Endothelial cell of umbilical vein (primary cell): ENCODE measurements around the gene PRPF8. TPM values are rescaled to one million over a fixed set of nuclear protein-coding genes. Genes with fewer than 3 reads are reported as not detected.

Experiments used
- BruUV-seq: library from RNA; stranded (reverse); fragments of 400-500 nt; replicated peaks from 2 replicates; lab custom pipeline; 2021; lab: Mats Ljungman, UMichigan
- CTCF ChIA-PET: fragments of 300-600, 350-600 bp; sonication (Branson Sonifier 250); formaldehyde crosslinking; loops from one replicate; lab custom pipeline; 2021; ENCODE audit warnings: antibody characterized with exemption, inconsistent platforms; lab: Charles Lee
- POLR2A ChIA-PET: fragments of 300-600, 350-600 bp; sonication (Branson Sonifier 250); formaldehyde crosslinking; loops from one replicate; lab custom pipeline; 2021; ENCODE audit warnings: antibody characterized with exemption, inconsistent platforms; lab: Charles Lee
- DNase-seq: peaks from one replicate; pipeline ENCODE4 v3.0.0-alpha.2; 2011; ENCODE audit warnings: low read depth, low spot score
- FAIRE-seq: peaks from 2 replicates; lab custom pipeline; 2011; peaks lifted over from hg19 to GRCh38; lab: Jason Lieb, UNC
- H2AFZ ChIP-seq: 2 replicates; pipeline ENCODE4 v1.6.0; 2012; ENCODE audit warnings: low read depth, low read length, control low read depth, inconsistent platforms
- H3K27ac ChIP-seq: 2 replicates; pipeline ENCODE4 v1.5.1; 2011; ENCODE audit warnings: low read depth, mild to moderate bottlenecking, control low read depth, low read length, moderate library complexity; ENCODE audit not compliant: insufficient read depth
- H3K27me3 ChIP-seq, 2 experiments: 2 replicates each; pipeline versions ENCODE4 v1.6.0 to v1.6.1; 2011; ENCODE audit warnings: low read length in 2 of 2, mixed read lengths in 1 of 2; ENCODE audit not compliant: control insufficient read depth in 2 of 2, insufficient read depth in 2 of 2
- H3K36me3 ChIP-seq, 2 experiments: 2 replicates in 1 of 2; 3 replicates in 1 of 2; pipeline ENCODE4 v1.5.1; 2011; ENCODE audit warnings: low read length in 2 of 2, mild to moderate bottlenecking in 1 of 2, moderate library complexity in 1 of 2; ENCODE audit not compliant: control insufficient read depth in 2 of 2, insufficient read depth in 2 of 2; ENCODE audit errors: extremely low read depth in 1 of 2
- H3K4me1 ChIP-seq: 3 replicates; pipeline ENCODE4 v1.5.1; 2011; ENCODE audit warnings: mild to moderate bottlenecking, low read length; ENCODE audit not compliant: control insufficient read depth, insufficient read depth; ENCODE audit errors: extremely low read depth
- H3K4me2 ChIP-seq: 2 replicates; pipeline ENCODE4 v1.6.1; 2011; ENCODE audit warnings: low read length, control low read depth, mixed read lengths; ENCODE audit not compliant: insufficient read depth
- H3K4me3 ChIP-seq, 3 experiments: fragments of 200-600 bp in 1 of 3; sonication (generic), shearing (Covaris generic) in 1 of 3; replicated peaks in 1 of 3; 2 replicates each; pipeline ENCODE4 v1.5.1; 2011 to 2016; ENCODE audit warnings: control low read depth in 3 of 3, low read length in 3 of 3, mild to moderate bottlenecking in 2 of 3, inconsistent platforms in 1 of 3, low read depth in 1 of 3, moderate library complexity in 1 of 3; ENCODE audit not compliant: insufficient read depth in 1 of 3
- H3K79me2 ChIP-seq: 2 replicates; pipeline ENCODE4 v1.6.0; 2012; ENCODE audit warnings: low read length, inconsistent platforms; ENCODE audit not compliant: control insufficient read depth, insufficient read depth
- H3K9ac ChIP-seq: replicated peaks from 2 replicates; pipeline ENCODE3; 2011; ENCODE audit warnings: low read length, control low read depth; ENCODE audit not compliant: insufficient read depth; ENCODE audit errors: extremely low read depth
- H3K9me1 ChIP-seq: replicated peaks from 3 replicates; pipeline ENCODE4 v1.6.0; 2011; ENCODE audit warnings: mild to moderate bottlenecking, low read length; ENCODE audit not compliant: control insufficient read depth, insufficient read depth; ENCODE audit errors: extremely low read depth
- H3K9me3 ChIP-seq: replicated peaks from 2 replicates; pipeline ENCODE4 v1.5.1; 2012; ENCODE audit warnings: low read length, inconsistent platforms; ENCODE audit not compliant: control insufficient read depth, insufficient read depth
- H4K20me1 ChIP-seq: replicated peaks from 2 replicates; pipeline ENCODE3; 2011; ENCODE audit warnings: mild to moderate bottlenecking, low read length; ENCODE audit not compliant: control insufficient read depth, insufficient read depth; ENCODE audit errors: extremely low read depth
- EZH2 ChIP-seq: IDR thresholded peaks from 2 replicates; pipeline ENCODE4 v1.6.1; 2012; ENCODE audit warnings: borderline replicate concordance, low read depth, mild to moderate bottlenecking, moderate library complexity, low read length, inconsistent platforms; ENCODE audit not compliant: severe bottlenecking
- FOS ChIP-seq: IDR thresholded peaks from 2 replicates; pipeline ENCODE4 v1.6.1; 2011; ENCODE audit warnings: mild to moderate bottlenecking, low read length, moderate library complexity, borderline replicate concordance; ENCODE audit not compliant: insufficient read depth
- GATA2 ChIP-seq: IDR thresholded peaks from 2 replicates; pipeline ENCODE4 v1.7.0; 2011; ENCODE audit warnings: low read depth, mild to moderate bottlenecking, moderate library complexity, mixed read lengths, low read length; ENCODE audit not compliant: insufficient read length, insufficient read depth
- JUN ChIP-seq: IDR thresholded peaks from 2 replicates; pipeline ENCODE4 v1.6.1; 2011; ENCODE audit warnings: borderline replicate concordance, low read depth; ENCODE audit not compliant: insufficient read length, insufficient read depth
- MYC ChIP-seq: IDR thresholded peaks from one replicate; pipeline ENCODE4 v1.6.1; 2011; ENCODE audit warnings: mild to moderate bottlenecking, low read depth, low read length
- POLR2A ChIP-seq: IDR thresholded peaks from 2 replicates; pipeline ENCODE4 v1.6.1; 2012; ENCODE audit warnings: low read depth, mild to moderate bottlenecking, control low read depth, low read length
- POLR2AphosphoS5 ChIP-seq: IDR thresholded peaks from 2 replicates; pipeline ENCODE4 v1.6.1; 2012; ENCODE audit warnings: low read depth, mild to moderate bottlenecking, control low read depth, low read length, moderate library complexity; ENCODE audit not compliant: insufficient read depth
- dilution Hi-C: fragments of 300-500 bp; cut with MboI; formaldehyde crosslinking; loops from one replicate; pipeline ENCODE4 v1.15.0; 2019; ENCODE audit warnings: low sequenced_read_pairs; ENCODE audit not compliant: extremely low pct_ligation_motif_present
- intact Hi-C: fragments of 100-400 bp; cut with micrococcal nuclease; formaldehyde crosslinking; loops from one replicate; pipeline ENCODE4 v1.10.0; 2022
- polyA plus RNA-seq, 4 experiments: library from polyadenylated mRNA; depleted of rRNA in 3 of 4; stranded (reverse) in 3 of 4; unstranded in 1 of 4; fragments of >200 nt; gene quantifications; 2 replicates each; pipeline versions ENCODE4 v1.2.1 to v1.2.3, GENCODE V29; 2011 to 2012; ENCODE audit warnings: missing spikeins in 1 of 4
- total RNA-seq: library from RNA; stranded (reverse); gene quantifications from 2 replicates; pipeline ENCODE4 v1.2.3, GENCODE V29; 2021
- TF ChIP-seq, protein P1 (sequence below): IDR thresholded peaks from 2 replicates; pipeline ENCODE4 v1.6.1; 2011; ENCODE audit not compliant: insufficient read depth, insufficient read length
- TF ChIP-seq, protein P2 (sequence below), 2 donors: IDR thresholded peaks; 1 replicate in 1 of 2; 2 replicates in 1 of 2; pipeline ENCODE4 v1.5.1; 2011; ENCODE audit warnings: low read length in 2 of 2, mild to moderate bottlenecking in 2 of 2, moderate library complexity in 2 of 2, control low read depth in 1 of 2, inconsistent platforms in 1 of 2, low read depth in 1 of 2; ENCODE audit not compliant: insufficient read depth in 1 of 2; ENCODE audit errors: extremely low read depth in 1 of 2

Gene PRPF8
- total and polyA plus RNA-seq, 2 donors (not counting 3 experiments of a cell fraction or from before 2014, with no cell fraction given) = 215 to 301 TPM

DNA sequence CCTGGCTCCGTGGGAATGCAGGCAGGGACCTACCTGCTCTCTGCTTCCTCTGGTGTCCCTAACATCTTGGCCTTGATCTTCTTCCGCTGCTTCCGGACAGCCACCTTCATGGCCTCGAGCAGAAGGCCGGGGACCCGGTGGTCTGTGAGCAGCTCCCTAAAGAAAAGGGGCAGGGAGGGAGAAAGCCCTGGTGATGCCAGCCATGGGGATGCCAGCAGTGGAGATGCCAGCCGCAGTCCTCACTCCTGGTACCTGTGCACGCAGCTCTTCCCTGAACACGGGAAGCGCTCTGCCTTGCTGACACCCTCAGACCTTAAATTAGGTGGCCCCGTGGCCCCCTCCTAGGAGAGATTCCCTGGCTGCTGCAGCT lies 36.9 kb downstream of the PRPF8 start:
- Histone ChIP-seq H3K9ac (no peak overlapping the region), H3K4me3 (no peak overlapping the region), H3K9me3 (no peaks in the 10 kb centered on the region), H3K27me3 (no peaks in the 10 kb centered on the region), H3K27ac (no peak overlapping the region), H2AFZ (no peak overlapping the region), H3K9me1 (no peaks in the 10 kb centered on the region), H3K4me1 (peaks cover 44% of the 10 kb centered on the region), H4K20me1 (no peaks in the 10 kb centered on the region), H3K36me3 (peaks cover 15 to 17% of the 10 kb centered on the region in 2 experiments), H3K4me2 (peak overlapping the region; percentile 11), H3K79me2 (peaks cover 14% of the 10 kb centered on the region)
- dilution Hi-C loops (no loop called here), intact Hi-C loops (loop anchor here (1.0 to 2.0 kb wide), 4 partner anchors 37 to 389 kb away; partner anchors contain the start of genes INPP5K and PRPF8)
- BruUV-seq = no TSS peak
- ChIA-PET POLR2A (interaction anchor here (1.8 to 2.1 kb wide), 2 partner anchors 23 to 69 kb away, joined by 4 to 10 read pairs; no protein-coding TSS in a partner anchor), CTCF (interaction anchor here (1.0 to 7.7 kb wide), 10 partner anchors 13 to 132 kb away, joined by 3 to 218 read pairs (median 6); partner anchors contain the start of genes INPP5K, PITPNA and SLC43A2)
- FAIRE-seq (no peak), DNase-seq (no peak)
- no peak for TF ChIP-seq FOS
- no peak for TF ChIP-seq GATA2
- TF ChIP-seq MYC = no peak
- TF ChIP-seq POLR2A = no peak
- TF ChIP-seq JUN = no peak

DNA sequence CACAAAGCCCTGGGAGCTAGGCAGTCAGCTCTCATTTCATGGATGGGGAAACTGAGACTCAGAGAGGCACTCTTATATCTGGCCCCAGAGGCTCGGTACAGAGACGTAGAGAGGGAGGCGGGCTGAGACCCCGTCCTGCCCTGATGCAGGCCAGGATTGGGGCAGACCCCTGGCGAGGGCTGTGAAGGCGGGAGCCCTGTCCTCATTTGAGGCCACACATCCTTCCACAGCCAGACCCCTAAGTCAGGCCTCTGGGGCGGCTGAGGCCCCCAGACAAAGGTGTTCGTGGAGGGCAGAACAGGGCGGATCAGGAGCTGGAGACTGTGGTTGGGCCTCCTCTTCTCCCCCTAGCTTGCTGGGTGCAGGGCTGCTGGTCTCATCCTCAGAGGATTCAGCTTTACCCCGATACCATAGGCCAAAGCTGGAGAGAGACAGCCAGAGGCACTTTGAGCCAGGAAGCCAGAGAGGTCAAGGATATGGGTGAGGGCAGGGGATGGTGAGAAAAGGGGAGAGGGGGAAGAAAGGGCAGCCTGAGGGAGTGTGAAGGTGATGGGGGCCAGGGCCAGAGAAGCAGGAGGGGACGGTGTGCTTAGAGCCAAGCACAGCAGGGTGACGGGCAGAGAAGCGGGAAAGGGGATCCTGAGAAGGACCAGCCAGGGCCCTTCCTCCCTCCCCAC lies 38.3 kb downstream of the PRPF8 start:
- TF ChIP-seq, protein P1, sequence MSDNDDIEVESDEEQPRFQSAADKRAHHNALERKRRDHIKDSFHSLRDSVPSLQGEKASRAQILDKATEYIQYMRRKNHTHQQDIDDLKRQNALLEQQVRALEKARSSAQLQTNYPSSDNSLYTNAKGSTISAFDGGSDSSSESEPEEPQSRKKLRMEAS = no peak
- TF ChIP-seq MYC (no peak), GATA2 (no peak), FOS (no peak), POLR2A (no peak), EZH2 (no peak), JUN (no peak), POLR2AphosphoS5 (no peak)
- TF ChIP-seq, protein P2, sequence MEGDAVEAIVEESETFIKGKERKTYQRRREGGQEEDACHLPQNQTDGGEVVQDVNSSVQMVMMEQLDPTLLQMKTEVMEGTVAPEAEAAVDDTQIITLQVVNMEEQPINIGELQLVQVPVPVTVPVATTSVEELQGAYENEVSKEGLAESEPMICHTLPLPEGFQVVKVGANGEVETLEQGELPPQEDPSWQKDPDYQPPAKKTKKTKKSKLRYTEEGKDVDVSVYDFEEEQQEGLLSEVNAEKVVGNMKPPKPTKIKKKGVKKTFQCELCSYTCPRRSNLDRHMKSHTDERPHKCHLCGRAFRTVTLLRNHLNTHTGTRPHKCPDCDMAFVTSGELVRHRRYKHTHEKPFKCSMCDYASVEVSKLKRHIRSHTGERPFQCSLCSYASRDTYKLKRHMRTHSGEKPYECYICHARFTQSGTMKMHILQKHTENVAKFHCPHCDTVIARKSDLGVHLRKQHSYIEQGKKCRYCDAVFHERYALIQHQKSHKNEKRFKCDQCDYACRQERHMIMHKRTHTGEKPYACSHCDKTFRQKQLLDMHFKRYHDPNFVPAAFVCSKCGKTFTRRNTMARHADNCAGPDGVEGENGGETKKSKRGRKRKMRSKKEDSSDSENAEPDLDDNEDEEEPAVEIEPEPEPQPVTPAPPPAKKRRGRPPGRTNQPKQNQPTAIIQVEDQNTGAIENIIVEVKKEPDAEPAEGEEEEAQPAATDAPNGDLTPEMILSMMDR (IDR thresholded peaks at IDR 0.05; ENCODE audit: extremely low read depth in 1 of 2, insufficient read depth in 1 of 2, low read depth in 1 of 2, low read length in 2 of 2) = no peak
- POLR2A ChIA-PET = interaction anchor here (1.3 kb wide), 1 partner anchor 70 kb away, joined by 4 read pairs; no protein-coding TSS in a partner anchor
- no peaks in the 10 kb centered on the region for H3K9me1 ChIP-seq

More for the DNA sequence above, 38.3 kb downstream of the PRPF8 start:
- Histone ChIP-seq H3K79me2 (peaks cover 14% of the 10 kb centered on the region), H3K36me3 (peaks cover 6 to 8% of the 10 kb centered on the region in 2 experiments), H3K9me3 (no peaks in the 10 kb centered on the region), H3K4me1 (peaks cover 44% of the 10 kb centered on the region), H3K4me3 (no peak overlapping the region), H3K27ac (peak overlapping the region; percentile 72), H3K27me3 (no peaks in the 10 kb centered on the region), H2AFZ (peak overlapping the region; percentile 6), H4K20me1 (no peaks in the 10 kb centered on the region), H3K9ac (peak overlapping the region; percentile 84), H3K4me2 (peak overlapping the region; percentile 53)
- peak; percentile 31 for FAIRE-seq
- BruUV-seq = no TSS peak
- intact Hi-C loops = no loop called here
- no peak for DNase-seq
- CTCF ChIA-PET = interaction anchor here (0.8 to 7.7 kb wide), 9 partner anchors 17 to 387 kb away, joined by 3 to 218 read pairs (median 3); partner anchors contain the start of genes PITPNA, PRPF8 and SLC43A2
- dilution Hi-C loops = no loop called here
